Activated gamma-delta T cell treated with anti-CD3 and anti-CD28 coated beads, Interleukin-2, amount 50 U/mL, for 16 hours (primary cell): ENCODE results near the gene ST6GALNAC4.

Experiments
- DNase-seq: peaks from one replicate; pipeline ENCODE4 v3.0.0-alpha.2; 2020; ENCODE audit warnings: low read depth

Gene ST6GALNAC4

DNA sequence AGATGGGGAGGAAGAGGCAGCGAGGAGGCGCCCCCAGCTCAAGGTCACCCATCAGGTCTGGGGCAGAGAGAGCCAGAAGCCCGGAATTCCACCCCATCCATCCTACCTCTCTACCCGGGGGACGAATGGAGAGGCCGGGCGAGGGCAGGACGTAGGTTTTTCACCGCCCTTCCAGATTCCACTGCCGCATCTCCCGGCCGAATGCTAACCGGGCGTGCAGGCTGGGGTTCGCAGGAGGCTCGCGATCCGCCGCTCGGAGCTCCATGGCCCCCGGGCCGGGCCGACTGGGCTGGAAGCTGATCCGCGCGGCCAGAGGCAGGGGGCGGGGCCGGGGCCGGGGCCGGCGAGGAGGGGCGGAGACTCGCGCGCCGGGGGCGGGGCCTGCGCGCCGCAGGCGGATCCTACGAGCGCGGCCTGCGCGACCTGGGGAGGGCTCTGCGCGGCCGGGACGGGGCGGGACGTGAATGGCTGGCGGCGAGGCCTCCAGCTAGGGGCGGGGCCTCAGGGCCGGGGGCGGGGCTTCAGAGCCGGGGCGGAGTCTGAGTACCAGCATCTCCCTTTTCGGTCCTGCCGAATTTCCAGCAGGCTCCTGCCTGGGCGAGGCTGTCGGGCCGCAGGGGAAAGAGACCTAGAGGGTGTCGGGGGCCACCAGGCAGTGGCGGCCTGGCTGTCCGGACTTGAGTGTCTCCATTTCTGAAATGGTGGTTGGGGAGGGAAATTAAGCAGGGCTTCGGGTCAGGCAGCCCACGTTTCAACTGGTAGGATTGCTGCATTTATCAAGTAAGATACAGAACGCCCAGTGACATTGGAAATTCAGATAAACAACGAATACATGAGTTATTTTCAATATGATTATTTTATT, at the start of gene ST6GALNAC4:
ST6GALNAC4 (minus strand) TSS at position 322 of the 862 bp plus-strand sequence. CDS start 622 bp downstream, outside the sequence.
- peak; percentile 92 for DNase-seq

DNA sequence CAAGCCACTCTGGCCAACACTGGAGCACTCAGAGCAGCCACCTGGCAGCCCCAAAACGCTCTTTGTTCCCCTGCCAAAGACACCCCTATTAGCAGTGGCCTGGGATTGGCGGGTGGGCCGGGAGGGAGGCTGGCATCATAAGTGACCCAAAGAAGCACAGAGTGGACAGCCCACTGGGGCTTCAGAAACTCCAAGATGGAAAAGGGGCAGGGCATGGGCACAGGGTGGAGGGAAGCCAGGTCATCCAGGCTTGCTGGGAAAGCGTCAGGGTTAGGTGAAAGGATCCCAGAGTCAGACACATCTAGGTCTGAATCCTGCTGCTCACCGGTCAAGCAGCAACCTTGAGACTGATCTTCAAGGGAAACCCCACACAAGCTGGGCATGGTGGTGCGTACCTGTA, 49.1 kb upstream of the ST6GALNAC4 start:
- no peak for DNase-seq

DNA sequence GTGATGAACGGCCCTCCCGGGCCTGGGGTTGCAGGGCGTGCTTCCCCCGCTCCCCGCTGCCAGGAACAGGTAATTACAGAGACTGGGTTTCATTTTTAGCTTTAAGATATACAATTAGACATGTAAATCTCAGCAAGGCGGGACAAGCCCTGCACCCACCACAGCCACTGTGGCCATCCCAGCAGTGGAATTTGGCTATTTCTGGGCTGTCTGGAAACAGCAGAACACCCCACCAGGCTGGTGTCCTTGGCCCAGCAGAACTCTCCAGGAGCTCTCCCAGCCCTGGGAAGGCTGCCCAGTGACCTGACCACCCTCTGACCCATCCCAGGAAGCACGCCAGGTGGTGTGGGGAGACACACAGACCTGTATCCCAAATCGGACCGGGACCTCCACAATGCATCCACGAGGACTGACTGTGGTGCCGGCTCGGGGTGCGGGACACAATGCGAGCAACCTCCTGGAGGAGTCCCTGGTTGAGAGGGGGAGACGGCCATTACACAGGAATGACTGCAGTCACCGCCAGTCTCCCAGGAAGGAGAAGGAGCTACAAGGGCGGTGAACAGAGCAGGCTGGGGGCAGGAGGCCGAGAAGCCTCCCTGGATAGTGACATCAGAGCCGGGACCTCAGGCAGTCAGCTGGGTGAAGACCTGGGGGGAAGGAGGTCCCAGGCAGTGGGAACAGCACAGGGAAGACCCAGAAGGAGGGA, 46.7 kb upstream of the ST6GALNAC4 start:
- DNase-seq = no peak

GRCh38 chr9:127963041-127963358, 46.2 kb upstream of the ST6GALNAC4 start:
- no peak for DNase-seq

DNA sequence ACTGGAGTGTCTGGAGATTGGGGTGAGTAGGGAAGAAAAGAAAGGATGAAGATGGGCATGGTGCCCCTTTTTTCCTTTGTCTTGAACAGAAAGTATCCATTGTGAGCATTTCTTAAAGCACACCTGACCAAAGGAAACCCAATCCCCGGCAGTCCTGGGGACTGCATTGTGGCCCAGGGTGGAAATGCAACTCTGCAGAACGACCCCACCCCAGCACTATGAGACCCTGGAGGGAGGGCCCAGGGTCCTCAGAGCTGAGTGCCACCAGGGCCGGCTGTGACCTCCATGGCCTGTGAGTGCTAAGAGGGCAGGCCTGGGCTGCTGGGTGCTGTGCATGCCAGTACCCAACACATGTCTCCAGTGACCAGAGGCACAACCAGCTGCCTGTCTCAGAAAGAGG, 45.4 kb upstream of the ST6GALNAC4 start:
- no peak for DNase-seq

GRCh38 chr9:127961613-127962155, 44.8 kb upstream of the ST6GALNAC4 start:
- no peak for DNase-seq

- no peak for DNase-seq
These were observed 44.3 kb upstream of the ST6GALNAC4 start for GRCh38 chr9:127961155-127961490.

GRCh38 chr9:127960410-127961154, 43.7 kb upstream of the ST6GALNAC4 start:
- no peak for DNase-seq

DNA sequence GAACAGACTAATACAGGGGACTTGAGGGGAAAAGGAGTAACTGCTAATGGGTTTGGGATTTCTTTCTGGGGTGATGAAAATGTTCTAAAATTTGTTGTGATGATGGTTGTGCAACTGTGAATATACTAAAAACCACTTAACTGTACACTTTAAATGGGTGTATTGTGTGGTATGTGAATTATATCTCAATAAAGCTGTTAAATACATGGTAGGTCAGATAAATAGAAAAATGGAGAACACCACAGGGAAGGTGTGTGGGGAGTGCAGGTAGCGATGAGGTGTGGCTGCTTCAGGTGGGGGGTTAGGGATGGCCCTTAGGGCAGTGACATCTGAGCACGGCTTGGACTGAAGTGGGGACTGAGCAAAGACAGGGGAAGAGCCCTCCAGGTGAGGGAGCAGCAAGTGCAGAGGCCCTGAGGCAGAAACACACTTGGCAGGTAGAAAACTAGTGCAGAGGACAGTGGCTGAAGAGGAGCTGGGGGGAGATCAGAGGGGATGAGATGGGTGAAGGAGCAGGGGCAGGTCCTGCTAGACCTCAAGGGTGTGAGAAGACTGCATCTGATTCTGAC, 43.1 kb upstream of the ST6GALNAC4 start:
- DNase-seq = no peak

GRCh38 chr9:127959398-127959797, 42.6 kb upstream of the ST6GALNAC4 start:
- DNase-seq = no peak

DNA sequence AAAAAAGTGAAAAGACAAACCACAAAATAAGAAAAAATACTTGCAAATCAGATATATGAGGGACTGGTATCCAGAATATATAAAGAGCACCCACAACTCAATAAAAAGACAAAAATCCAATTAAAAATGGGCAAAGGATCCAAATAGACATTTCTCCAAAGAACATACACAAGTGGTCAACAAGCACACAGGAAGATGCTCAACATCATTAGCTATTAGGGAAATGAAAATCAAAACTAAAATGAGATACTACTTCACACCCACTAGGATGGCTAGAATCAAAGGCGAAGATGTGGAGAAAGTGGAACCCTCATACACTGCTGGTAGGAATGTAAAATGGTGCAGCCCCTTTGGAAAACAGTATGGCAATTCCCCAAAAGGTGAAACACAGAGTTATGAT, 41.9 kb upstream of the ST6GALNAC4 start:
- no peak for DNase-seq

GRCh38 chr9:127955294-127956015, 38.6 kb upstream of the ST6GALNAC4 start:
- peak; percentile 73 for DNase-seq

DNA sequence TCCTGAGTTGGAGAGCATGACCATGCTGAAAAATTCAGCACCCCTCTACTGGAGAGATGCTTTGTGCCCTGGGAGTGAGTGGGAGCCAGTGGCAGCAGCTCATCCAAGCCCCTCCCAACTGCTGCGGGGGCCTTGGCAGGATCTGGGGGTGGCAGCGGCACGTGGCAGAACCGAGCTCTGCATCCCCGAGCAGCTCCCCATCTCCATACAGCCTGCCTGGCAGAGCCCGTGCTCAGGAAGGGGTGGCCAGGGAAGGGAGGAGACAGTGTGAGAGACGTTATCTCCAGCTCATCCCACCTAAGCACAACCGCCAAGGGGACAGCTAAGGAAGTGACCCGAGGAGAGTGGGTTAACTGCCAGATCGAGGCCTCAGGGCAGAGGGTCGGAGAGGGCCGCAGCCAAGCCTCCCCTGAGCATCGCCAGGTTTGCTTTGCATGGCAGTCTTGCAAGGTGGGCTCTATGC, 38.0 kb upstream of the ST6GALNAC4 start:
- DNase-seq = no peak

DNA sequence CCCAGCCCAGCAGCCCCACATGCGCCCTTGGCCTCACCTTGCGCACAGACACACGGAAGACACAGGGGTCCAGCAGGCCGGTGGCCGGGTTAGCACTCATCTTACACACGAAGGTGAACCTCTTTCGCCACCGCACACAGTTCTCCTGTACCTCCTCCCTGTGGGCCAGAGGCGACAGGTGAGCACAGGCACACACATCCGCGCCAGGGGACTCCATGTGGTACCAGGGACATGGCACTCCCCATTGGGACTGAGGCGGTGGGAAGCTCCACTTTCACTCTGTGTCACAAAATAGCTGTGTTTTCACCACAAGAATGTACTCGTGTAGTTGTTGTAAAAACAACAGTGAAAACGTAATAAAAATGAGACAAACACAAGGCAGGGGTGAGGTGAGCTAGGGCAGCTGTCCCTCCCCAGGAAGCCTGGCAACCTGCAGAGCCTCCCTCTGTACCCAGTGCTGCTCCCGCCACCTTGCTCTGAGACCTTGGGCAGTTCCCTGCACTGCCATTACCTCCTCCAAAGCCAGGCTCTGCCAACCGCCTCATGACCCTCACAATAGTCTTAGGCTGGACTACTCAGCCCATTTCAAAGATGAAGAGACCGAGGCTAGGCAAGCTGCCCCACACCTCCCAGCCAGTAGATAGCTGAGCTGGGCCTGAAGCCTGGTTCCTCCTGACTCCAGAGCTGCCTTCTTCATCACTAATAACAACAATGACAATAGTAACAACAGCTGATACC, 37.1 kb upstream of the ST6GALNAC4 start:
- no peak for DNase-seq

DNA sequence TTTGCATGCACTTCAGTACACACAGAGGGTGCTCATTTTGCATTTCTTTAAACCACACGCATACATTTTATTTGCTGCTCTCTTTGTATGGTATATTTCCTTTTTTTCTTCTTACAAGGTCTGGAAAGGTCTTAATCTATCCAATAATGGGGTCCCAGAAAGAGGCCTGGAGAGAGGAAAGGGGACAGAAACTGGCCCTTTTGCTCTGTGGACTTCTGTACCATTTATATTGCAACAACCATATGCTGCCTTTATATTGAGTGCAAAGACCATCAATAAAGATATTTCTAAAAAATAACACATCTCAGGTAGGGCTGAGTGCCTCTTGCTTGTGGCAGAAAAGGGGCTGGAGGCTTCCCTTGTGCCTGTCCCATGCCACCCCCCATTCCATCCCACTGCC, 36.3 kb upstream of the ST6GALNAC4 start:
- no peak for DNase-seq

- DNase-seq = no peak
These were observed 33.9 kb upstream of the ST6GALNAC4 start for GRCh38 chr9:127950513-127951289.

DNA sequence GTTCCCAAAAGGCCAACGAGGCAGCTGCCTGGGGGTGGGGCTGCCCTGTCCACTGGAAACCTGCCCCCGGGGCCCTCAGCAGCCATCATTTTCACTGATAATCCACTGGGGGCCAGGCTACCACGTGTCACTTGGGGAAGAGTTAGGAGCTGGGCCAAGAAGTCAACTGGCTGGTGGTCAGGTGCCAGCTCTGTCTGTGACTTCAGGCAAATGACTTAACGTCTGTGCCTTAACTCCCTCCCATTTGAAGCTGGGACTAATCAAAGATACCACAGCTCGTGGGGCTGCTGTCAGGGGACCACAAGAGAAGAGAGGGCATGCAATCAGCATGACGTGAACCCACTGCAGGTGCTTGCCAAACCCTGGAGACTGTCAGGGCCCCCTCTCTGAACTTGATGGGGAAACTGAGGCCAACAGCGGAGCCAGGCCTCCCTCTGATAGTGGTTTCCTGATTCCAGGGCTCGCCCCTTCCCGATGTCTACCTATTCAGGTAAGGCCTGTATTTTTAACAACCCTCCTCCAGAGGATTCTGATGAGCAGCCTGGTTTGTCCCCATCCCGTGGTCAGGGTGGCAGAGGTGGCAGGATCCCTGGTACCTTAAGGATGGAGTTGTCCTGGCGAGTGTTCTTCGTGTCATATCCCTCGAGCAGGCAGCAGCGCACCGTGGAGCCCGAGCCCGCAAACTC, 33.1 kb upstream of the ST6GALNAC4 start:
- no peak for DNase-seq

GRCh38 chr9:127947841-127948710, 31.2 kb upstream of the ST6GALNAC4 start:
- DNase-seq = no peak
